Neural cell (in vitro differentiated cells): ENCODE results near the gene TGIF2.

Experiments
- CTCF ChIP-seq: fragments of 450-650 bp; IDR thresholded peaks from 2 replicates; pipeline ENCODE4 v1.5.1; 2014; ENCODE audit warnings: antibody characterized with exemption, mild to moderate bottlenecking, moderate library complexity; ENCODE audit not compliant: poor library complexity, severe bottlenecking
- EP300 ChIP-seq: fragments of 450-650 bp; conservative IDR thresholded peaks from 2 replicates; pipeline ENCODE4 v1.6.1; 2014; ENCODE audit warnings: antibody characterized with exemption, mild to moderate bottlenecking, moderate library complexity; ENCODE audit not compliant: poor library complexity, severe bottlenecking
- EZH2 ChIP-seq: fragments of 200-600, 300-800 bp; shearing (Covaris generic), sonication (generic); IDR thresholded peaks from 2 replicates; pipeline ENCODE4 v1.6.1; 2014; ENCODE audit warnings: antibody characterized with exemption, low read length, borderline replicate concordance, mild to moderate bottlenecking; ENCODE audit not compliant: insufficient read depth, poor library complexity, severe bottlenecking
- MXI1 ChIP-seq: fragments of 450-650 bp; conservative IDR thresholded peaks from 2 replicates; pipeline ENCODE4 v1.6.1; 2014; ENCODE audit warnings: antibody characterized with exemption, mild to moderate bottlenecking; ENCODE audit not compliant: poor library complexity, severe bottlenecking
- POLR2AphosphoS5 ChIP-seq: IDR thresholded peaks from 2 replicates; pipeline ENCODE4 v1.6.1; 2012
- RAD21 ChIP-seq: fragments of 450-650 bp; conservative IDR thresholded peaks from 2 replicates; pipeline ENCODE4 v1.6.1; 2014; ENCODE audit warnings: antibody characterized with exemption, mild to moderate bottlenecking, moderate library complexity
- REST ChIP-seq: IDR thresholded peaks from 2 replicates; pipeline ENCODE4 v1.6.1; 2012; ENCODE audit warnings: borderline replicate concordance
- SMC3 ChIP-seq: fragments of 450-650 bp; conservative IDR thresholded peaks from 2 replicates; pipeline ENCODE4 v1.6.1; 2014; ENCODE audit warnings: antibody characterized with exemption, mild to moderate bottlenecking, moderate library complexity; ENCODE audit not compliant: poor library complexity
- TAF1 ChIP-seq: IDR thresholded peaks from 2 replicates; pipeline ENCODE4 v1.6.1; 2012; ENCODE audit warnings: low read depth

GRCh38 chr20:36642136-36642535, 68.7 kb downstream of the TGIF2 start:
- TF ChIP-seq RAD21 (no peak), CTCF (no peak), POLR2AphosphoS5 (no peak), EZH2 (no peak), MXI1 (no peak), TAF1 (no peak), EP300 (no peak), REST (no peak), SMC3 (no peak)
